ENCODE data around the gene LOC128125822.

LOC128125822 gene

DNA sequence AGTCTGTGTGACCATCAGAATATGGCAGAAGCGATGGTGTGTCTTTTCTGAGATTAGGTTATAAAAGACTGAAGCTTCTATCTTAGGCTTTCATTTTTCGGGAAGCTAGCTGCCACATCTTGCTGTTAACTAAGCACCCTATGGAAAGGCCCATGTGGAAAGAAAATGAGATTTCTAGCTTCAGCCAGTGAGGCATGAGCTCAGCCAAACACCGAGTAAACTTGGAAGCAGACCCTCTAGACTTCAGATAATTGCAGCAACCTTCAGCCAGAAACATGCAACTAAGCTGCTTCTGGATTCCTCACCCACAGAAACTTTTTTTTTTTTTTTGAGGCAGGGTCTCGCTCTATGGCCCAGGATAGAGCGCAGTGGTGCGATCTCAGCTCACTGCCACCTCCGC, 20.6 kb downstream of the LOC128125822 start:
- POLR2A ChIA-PET (ENCODE audit: unreplicated experiment) = interaction anchor here (0.6 kb wide), 1 partner anchor 42 kb away, joined by 9 read pairs; no protein-coding TSS in a partner anchor
- Histone ChIP-seq H4K20me1 (ENCODE audit: insufficient read depth) (no peaks in the 10 kb centered on the region), H3K4me2 (no peak overlapping the region), H3F3A (ENCODE audit: insufficient read depth, low read depth) (no peaks in the 10 kb centered on the region), H3K79me2 (ENCODE audit: low read depth) (no peaks in the 10 kb centered on the region), H3K27ac (no peak overlapping the region), H3K9me3 (ENCODE audit: insufficient read depth, low read depth) (no peaks in the 10 kb centered on the region), H2AFZ (no peak overlapping the region), H3K4me3 (no peak overlapping the region), H3K36me3 (ENCODE audit: low read depth) (no peaks in the 10 kb centered on the region), H3K9me2 (ENCODE audit: insufficient read depth) (no peaks in the 10 kb centered on the region), H3K4me1 (replicated peaks; ENCODE audit: insufficient read depth) (peaks cover 5% of the 10 kb centered on the region), H3K27me3 (ENCODE audit: insufficient read depth, low read depth) (no peaks in the 10 kb centered on the region)
- intact Hi-C loops (cut with micrococcal nuclease; ENCODE audit: unreplicated experiment) = no loop called here
- DNase-seq = no peak
- TF ChIP-seq EZH2 (IDR thresholded peaks at IDR 0.05; ENCODE audit: low read depth) = no peak
- TF ChIP-seq, protein P1, sequence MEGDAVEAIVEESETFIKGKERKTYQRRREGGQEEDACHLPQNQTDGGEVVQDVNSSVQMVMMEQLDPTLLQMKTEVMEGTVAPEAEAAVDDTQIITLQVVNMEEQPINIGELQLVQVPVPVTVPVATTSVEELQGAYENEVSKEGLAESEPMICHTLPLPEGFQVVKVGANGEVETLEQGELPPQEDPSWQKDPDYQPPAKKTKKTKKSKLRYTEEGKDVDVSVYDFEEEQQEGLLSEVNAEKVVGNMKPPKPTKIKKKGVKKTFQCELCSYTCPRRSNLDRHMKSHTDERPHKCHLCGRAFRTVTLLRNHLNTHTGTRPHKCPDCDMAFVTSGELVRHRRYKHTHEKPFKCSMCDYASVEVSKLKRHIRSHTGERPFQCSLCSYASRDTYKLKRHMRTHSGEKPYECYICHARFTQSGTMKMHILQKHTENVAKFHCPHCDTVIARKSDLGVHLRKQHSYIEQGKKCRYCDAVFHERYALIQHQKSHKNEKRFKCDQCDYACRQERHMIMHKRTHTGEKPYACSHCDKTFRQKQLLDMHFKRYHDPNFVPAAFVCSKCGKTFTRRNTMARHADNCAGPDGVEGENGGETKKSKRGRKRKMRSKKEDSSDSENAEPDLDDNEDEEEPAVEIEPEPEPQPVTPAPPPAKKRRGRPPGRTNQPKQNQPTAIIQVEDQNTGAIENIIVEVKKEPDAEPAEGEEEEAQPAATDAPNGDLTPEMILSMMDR (conservative IDR thresholded peaks at IDR 0.05) = no peak
- CTCF ChIA-PET = interaction anchor here (0.6 to 0.7 kb wide), 2 partner anchors 262 to 1066 kb away, joined by 3 read pairs; no protein-coding TSS in a partner anchor
- no TSS peak for BruUV-seq (replicated peaks)

DNA sequence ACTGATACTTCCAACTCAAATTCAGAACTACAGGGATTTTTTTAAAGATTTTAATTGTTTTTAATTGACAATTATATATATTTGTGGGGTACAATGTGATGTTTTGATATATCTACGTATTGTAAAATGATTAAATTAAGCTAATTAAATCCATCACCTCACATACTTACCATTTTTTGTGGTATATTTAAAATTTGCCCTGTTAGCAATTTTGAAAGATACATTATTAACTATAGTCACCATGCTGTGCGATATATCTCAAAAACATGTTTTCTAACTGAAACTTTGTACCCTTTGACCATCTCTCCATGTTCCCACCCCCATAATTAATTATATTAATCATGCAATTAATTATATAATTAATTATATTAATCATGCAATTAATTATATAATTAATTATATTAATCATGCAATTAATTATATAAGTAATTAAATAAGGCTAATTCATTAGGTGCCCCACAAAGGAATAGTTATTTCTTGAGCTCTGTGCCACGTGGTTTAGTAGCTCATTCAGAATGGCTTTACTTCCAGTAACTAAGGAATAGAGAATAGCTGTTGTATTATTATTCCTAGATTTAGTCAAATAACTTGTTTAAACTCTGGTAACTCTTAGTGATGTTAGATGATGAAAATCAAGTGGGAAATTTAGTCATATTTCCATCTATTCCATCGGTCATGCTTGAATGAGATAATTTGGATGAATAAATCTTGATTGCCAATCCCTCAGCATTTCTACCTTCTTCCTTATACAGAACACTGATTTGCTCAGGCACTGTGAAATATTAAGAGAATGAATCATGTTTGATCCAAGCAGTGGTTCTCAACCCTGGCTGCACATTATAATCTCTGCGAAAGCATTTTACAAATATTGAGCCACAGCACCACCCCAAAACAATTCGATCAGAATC, 25.1 kb downstream of the LOC128125822 start:
- DNase-seq = peak in 1 of 2 experiments; percentile 58
- POLR2A ChIA-PET (ENCODE audit: unreplicated experiment) = interaction anchor here (0.7 kb wide), 1 partner anchor 246 kb away, joined by 4 read pairs; no protein-coding TSS in a partner anchor

More for the DNA sequence above, 25.1 kb downstream of the LOC128125822 start:
- H3K79me2 ChIP-seq (ENCODE audit: low read depth) = no peaks in the 10 kb centered on the region
- H3K9me3 ChIP-seq (ENCODE audit: insufficient read depth, low read depth) = no peaks in the 10 kb centered on the region
- H3K27ac ChIP-seq = no peak overlapping the region
- H3K4me1 ChIP-seq (replicated peaks; ENCODE audit: insufficient read depth) = peaks cover 7% of the 10 kb centered on the region
- peak overlapping the region; percentile 84 for H3K4me2 ChIP-seq
- no TSS peak for BruUV-seq (replicated peaks)
- H3K36me3 ChIP-seq (ENCODE audit: low read depth) = no peaks in the 10 kb centered on the region
- H3K27me3 ChIP-seq (ENCODE audit: insufficient read depth, low read depth) = no peaks in the 10 kb centered on the region
- H3K4me3 ChIP-seq = peak overlapping the region; percentile 57
- H4K20me1 ChIP-seq (ENCODE audit: insufficient read depth) = no peaks in the 10 kb centered on the region
- intact Hi-C loops (cut with micrococcal nuclease; ENCODE audit: unreplicated experiment) = loop anchor here (1.0 to 5.0 kb wide), 4 partner anchors 39 to 245 kb away; no protein-coding TSS in a partner anchor
- no peaks in the 10 kb centered on the region for H3K9me2 ChIP-seq (ENCODE audit: insufficient read depth)
- H2AFZ ChIP-seq = peak overlapping the region; percentile 80
- CTCF ChIA-PET = interaction anchor here (0.6 to 2.1 kb wide), 4 partner anchors 91 to 245 kb away, joined by 3 to 18 read pairs (median 4); no protein-coding TSS in a partner anchor
- H3F3A ChIP-seq (ENCODE audit: insufficient read depth, low read depth) = no peaks in the 10 kb centered on the region
- TF ChIP-seq EZH2 (IDR thresholded peaks at IDR 0.05; ENCODE audit: low read depth) = no peak
- TF ChIP-seq, protein P1 (conservative IDR thresholded peaks at IDR 0.05) = no peak
